Stimulated activated CD4-positive, alpha-beta T cell treated with anti-CD3 and anti-CD28 coated beads, Interleukin-12 subunit alpha, Interleukin-12 subunit beta, amount 100 ng/mL, for 48 hours (primary cell): ENCODE data around the gene INPP5D.

Source experiments
- DNase-seq, 3 donors: peaks; one replicate each; pipeline ENCODE4 v3.0.0-alpha.2; 2020; ENCODE audit warnings: low read depth in 2 of 3, low spot score in 1 of 3

Gene INPP5D

GRCh38 chr2:233204286-233204936 lies 144.3 kb downstream of the INPP5D start:
- DNase-seq, result no peak

- no peak for DNase-seq
These were observed 148.4 kb downstream of the INPP5D start for GRCh38 chr2:233208382-233209116.

GRCh38 chr2:233209117-233209532 lies 149.0 kb downstream of the INPP5D start:
- no peak for DNase-seq

- no peak for DNase-seq
These were observed 149.5 kb downstream of the INPP5D start for GRCh38 chr2:233209533-233210171.

GRCh38 chr2:233210281-233210680 lies 150.1 kb downstream of the INPP5D start:
- no peak for DNase-seq

GRCh38 chr2:233210843-233211547 lies 150.9 kb downstream of the INPP5D start:
- no peak for DNase-seq

- no peak for DNase-seq
These were observed 151.4 kb downstream of the INPP5D start for GRCh38 chr2:233211548-233211895.

GRCh38 chr2:233213011-233213410 lies 152.9 kb downstream of the INPP5D start:
- DNase-seq, result no peak

GRCh38 chr2:233213975-233214374 lies 153.8 kb downstream of the INPP5D start:
- no peak for DNase-seq

- no peak for DNase-seq
These were observed 157.8 kb downstream of the INPP5D start for GRCh38 chr2:233217892-233218377.

GRCh38 chr2:233218836-233219235 lies 158.7 kb downstream of the INPP5D start:
- DNase-seq, result no peak

GRCh38 chr2:233219848-233220247 lies 159.7 kb downstream of the INPP5D start:
- no peak for DNase-seq

GRCh38 chr2:233221378-233222063 lies 161.4 kb downstream of the INPP5D start:
- DNase-seq, result no peak

- DNase-seq, result no peak
These were observed 163.1 kb downstream of the INPP5D start for GRCh38 chr2:233223059-233223894.

GRCh38 chr2:233225230-233226068 lies 165.3 kb downstream of the INPP5D start:
- no peak for DNase-seq

GRCh38 chr2:233226511-233227031 lies 166.4 kb downstream of the INPP5D start:
- no peak for DNase-seq

- DNase-seq, result no peak
These were observed 167.3 kb downstream of the INPP5D start for GRCh38 chr2:233227346-233227978.

- no peak for DNase-seq
These were observed 168.2 kb downstream of the INPP5D start for GRCh38 chr2:233228376-233228775.
